Fibroblast of lung (primary cell): ENCODE results near the gene SPIRE1.

Experiments
- CTCF ChIP-seq, 2 donors: IDR thresholded peaks in 1 of 2; conservative IDR thresholded peaks in 1 of 2; 1 replicate in 1 of 2; 2 replicates in 1 of 2; pipeline ENCODE4 v1.5.1; 2011 to 2012; ENCODE audit warnings: low read length in 2 of 2, control low read depth in 1 of 2, inconsistent platforms in 1 of 2, low read depth in 1 of 2, mild to moderate bottlenecking in 1 of 2
- EZH2 ChIP-seq: IDR thresholded peaks from 2 replicates; pipeline ENCODE4 v1.5.1; 2012; ENCODE audit warnings: low read length, control low read depth, mild to moderate bottlenecking; ENCODE audit errors: missing control alignments

GRCh38 chr18:12631831-12632477, 26.0 kb downstream of the SPIRE1 start:
- TF ChIP-seq CTCF (conservative IDR thresholded peaks at IDR 0.05 in 1 of 2, IDR thresholded peaks at IDR 0.05 in 1 of 2; ENCODE audit: low read depth in 1 of 2, low read length in 2 of 2) (no peak), EZH2 (no peak)
